ENCODE measurements around the gene TIE1.

DNA sequence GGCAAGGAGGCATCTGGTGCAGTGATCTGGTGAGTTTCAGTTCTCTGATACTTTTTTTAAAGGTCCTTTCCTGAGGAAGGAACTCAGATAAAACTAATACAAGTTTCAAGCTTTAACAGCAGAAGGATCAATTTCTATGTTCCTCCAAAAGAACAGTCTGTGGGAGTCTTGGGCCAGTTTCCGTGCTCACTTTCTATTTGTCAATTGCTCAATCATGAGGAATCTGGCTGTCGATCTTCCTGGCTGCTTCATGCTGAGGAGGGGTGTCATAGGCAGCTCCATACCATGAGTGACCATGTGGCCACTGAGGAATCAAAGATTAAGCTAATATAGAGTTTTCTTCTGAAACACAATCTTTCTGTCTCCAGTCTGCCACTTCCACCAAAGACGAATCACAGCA lies 42.4 kb upstream of the TIE1 start:
- TF ChIP-seq, protein P1, sequence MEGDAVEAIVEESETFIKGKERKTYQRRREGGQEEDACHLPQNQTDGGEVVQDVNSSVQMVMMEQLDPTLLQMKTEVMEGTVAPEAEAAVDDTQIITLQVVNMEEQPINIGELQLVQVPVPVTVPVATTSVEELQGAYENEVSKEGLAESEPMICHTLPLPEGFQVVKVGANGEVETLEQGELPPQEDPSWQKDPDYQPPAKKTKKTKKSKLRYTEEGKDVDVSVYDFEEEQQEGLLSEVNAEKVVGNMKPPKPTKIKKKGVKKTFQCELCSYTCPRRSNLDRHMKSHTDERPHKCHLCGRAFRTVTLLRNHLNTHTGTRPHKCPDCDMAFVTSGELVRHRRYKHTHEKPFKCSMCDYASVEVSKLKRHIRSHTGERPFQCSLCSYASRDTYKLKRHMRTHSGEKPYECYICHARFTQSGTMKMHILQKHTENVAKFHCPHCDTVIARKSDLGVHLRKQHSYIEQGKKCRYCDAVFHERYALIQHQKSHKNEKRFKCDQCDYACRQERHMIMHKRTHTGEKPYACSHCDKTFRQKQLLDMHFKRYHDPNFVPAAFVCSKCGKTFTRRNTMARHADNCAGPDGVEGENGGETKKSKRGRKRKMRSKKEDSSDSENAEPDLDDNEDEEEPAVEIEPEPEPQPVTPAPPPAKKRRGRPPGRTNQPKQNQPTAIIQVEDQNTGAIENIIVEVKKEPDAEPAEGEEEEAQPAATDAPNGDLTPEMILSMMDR (IDR thresholded peaks at IDR 0.05) = no peak
- TF ChIP-seq POLR2A (IDR thresholded peaks at IDR 0.05) = no peak
